ENCODE data around the gene EDC3. TPM values are rescaled to one million over a fixed set of nuclear protein-coding genes. Genes with fewer than 3 reads are reported as not detected.

The EDC3 gene
- total and polyA plus RNA-seq, 11 donors = 7.3 to 23.0 (median 16.5) TPM

DNA sequence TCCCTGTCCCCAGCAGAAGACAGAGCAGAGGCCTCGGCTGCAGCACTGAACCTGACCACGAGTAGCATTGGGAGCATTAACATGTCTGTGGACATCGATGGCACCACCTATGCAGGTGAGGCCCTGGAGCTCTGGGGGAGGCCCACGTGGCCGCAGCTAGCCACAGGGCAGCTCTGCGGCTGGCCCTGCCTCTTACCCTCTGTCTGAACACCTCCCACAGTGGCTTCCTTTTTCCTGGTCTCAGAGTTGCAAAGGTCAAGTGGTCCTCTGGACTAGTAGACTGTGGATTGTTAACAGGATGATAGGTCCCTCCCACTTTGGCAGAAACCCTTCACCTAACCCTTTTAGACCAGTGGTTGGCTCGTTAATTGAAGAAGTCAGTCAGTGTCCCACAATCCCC, 102.7 kb downstream of the EDC3 start:
- intact Hi-C loops (cut with DNase I) = no loop called here
- Histone ChIP-seq H3K27ac (no peak overlapping the region), H3K27me3 (no peaks in the 10 kb centered on the region), H3K4me3 (no peak overlapping the region), H3K36me3 (peaks cover 0 to 43% (median 35%) of the 10 kb centered on the region in 9 donors), H3K9me3 (no peaks in the 10 kb centered on the region), H3K4me1 (peaks cover 0 to 27% (median 9%) of the 10 kb centered on the region in 12 donors)
- DNase-seq (no peak), ATAC-seq (no peak)
- WGBS, 4 donors = 73 to 87% (median 83%) methylated on average over 6 to 7 of the region's 7 CpGs
- TF ChIP-seq POLR2A (IDR thresholded peaks at IDR 0.05) = no peak
- TF ChIP-seq, protein P1, sequence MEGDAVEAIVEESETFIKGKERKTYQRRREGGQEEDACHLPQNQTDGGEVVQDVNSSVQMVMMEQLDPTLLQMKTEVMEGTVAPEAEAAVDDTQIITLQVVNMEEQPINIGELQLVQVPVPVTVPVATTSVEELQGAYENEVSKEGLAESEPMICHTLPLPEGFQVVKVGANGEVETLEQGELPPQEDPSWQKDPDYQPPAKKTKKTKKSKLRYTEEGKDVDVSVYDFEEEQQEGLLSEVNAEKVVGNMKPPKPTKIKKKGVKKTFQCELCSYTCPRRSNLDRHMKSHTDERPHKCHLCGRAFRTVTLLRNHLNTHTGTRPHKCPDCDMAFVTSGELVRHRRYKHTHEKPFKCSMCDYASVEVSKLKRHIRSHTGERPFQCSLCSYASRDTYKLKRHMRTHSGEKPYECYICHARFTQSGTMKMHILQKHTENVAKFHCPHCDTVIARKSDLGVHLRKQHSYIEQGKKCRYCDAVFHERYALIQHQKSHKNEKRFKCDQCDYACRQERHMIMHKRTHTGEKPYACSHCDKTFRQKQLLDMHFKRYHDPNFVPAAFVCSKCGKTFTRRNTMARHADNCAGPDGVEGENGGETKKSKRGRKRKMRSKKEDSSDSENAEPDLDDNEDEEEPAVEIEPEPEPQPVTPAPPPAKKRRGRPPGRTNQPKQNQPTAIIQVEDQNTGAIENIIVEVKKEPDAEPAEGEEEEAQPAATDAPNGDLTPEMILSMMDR (IDR thresholded peaks at IDR 0.05) = no peak

DNA sequence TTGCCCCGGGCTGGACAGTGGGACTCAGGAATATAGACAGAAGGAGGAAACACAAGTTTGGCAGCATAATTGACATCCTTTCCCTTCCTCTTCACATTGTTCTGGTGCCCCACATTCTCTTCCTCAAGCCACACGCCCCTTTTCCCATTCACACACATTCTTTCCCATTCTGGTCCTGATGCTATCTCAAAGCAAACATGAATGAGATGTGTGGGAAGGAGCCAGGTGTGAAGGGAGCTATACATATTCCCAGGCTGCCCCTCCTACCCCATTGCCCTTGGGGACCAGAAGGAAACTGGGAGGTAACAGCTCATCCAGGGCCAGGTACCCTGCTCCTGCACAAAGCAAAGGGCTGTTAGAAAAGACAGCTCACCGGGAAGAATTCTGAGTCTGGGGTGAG, 103.6 kb downstream of the EDC3 start:
- DNase-seq (no peak), ATAC-seq (no peak)
- no peak for TF ChIP-seq POLR2A (IDR thresholded peaks at IDR 0.05)
- TF ChIP-seq, protein P1 (IDR thresholded peaks at IDR 0.05) = no peak
- Histone ChIP-seq H3K27me3 (no peaks in the 10 kb centered on the region), H3K27ac (no peak overlapping the region), H3K36me3 (peaks cover 0 to 43% (median 35%) of the 10 kb centered on the region in 9 donors), H3K4me3 (no peak overlapping the region), H3K4me1 (peaks cover 0 to 24% (median 5%) of the 10 kb centered on the region in 12 donors), H3K9me3 (no peaks in the 10 kb centered on the region)
- intact Hi-C loops (cut with DNase I) = no loop called here
- 88 to 93% (median 92%) methylated on average over 3 of the region's 3 CpGs for WGBS, 4 donors

- intact Hi-C loops (cut with DNase I) = no loop called here
- 86 to 89% (median 87%) methylated on average over 6 of the region's 6 CpGs for WGBS, 4 donors
These were observed 106.0 kb downstream of the EDC3 start for GRCh38 chr15:74589826-74590225.

GRCh38 chr15:74585857-74586256, 110.0 kb downstream of the EDC3 start:
- WGBS, 4 donors = 91 to 98% (median 92%) methylated on average over 9 of the region's 9 CpGs
- TF ChIP-seq, protein P1 (IDR thresholded peaks at IDR 0.05) = no peak
- TF ChIP-seq POLR2A (IDR thresholded peaks at IDR 0.05) = no peak
- DNase-seq (no peak), ATAC-seq (no peak)
- Histone ChIP-seq H3K27ac (no peak overlapping the region), H3K9me3 (no peaks in the 10 kb centered on the region), H3K4me3 (no peak overlapping the region), H3K27me3 (no peaks in the 10 kb centered on the region), H3K36me3 (peaks cover 0 to 20% (median 7%) of the 10 kb centered on the region in 9 donors), H3K4me1 (peaks cover 0 to 24% (median 6%) of the 10 kb centered on the region in 12 donors)
- intact Hi-C loops (cut with DNase I) = no loop called here

More at GRCh38 chr15:74589826-74590225, 106.0 kb downstream of the EDC3 start:
- DNase-seq (no peak), ATAC-seq (no peak)
- Histone ChIP-seq H3K9me3 (no peaks in the 10 kb centered on the region), H3K4me3 (no peak overlapping the region), H3K27ac (no peak overlapping the region), H3K36me3 (peaks cover 0 to 42% (median 35%) of the 10 kb centered on the region in 9 donors), H3K4me1 (peaks cover 0 to 24% (median 6%) of the 10 kb centered on the region in 12 donors), H3K27me3 (no peaks in the 10 kb centered on the region)
- TF ChIP-seq, protein P1 (IDR thresholded peaks at IDR 0.05) = no peak
- TF ChIP-seq POLR2A (IDR thresholded peaks at IDR 0.05) = no peak

All from heart left ventricle (tissue), 16 donors.